OCI-LY1 (cell line): ENCODE measurements around the gene IL36B.

Source experiments
- EZH2 ChIP-seq: fragments of 200-600 bp; sonication (generic), shearing (Covaris generic); IDR thresholded peaks from 2 replicates; pipeline ENCODE4 v1.8.0; 2017; ENCODE audit warnings: borderline replicate concordance, mixed run types, mild to moderate bottlenecking, antibody characterized with exemption, low read length, moderate library complexity, mixed read lengths
- TF ChIP-seq, protein P1 (sequence below): fragments of 200-600 bp; sonication (generic), shearing (Covaris generic); IDR thresholded peaks from 2 replicates; pipeline ENCODE4 v1.5.1; 2017; ENCODE audit warnings: mild to moderate bottlenecking, antibody characterized with exemption, low read length, moderate library complexity, mixed read lengths

DNA sequence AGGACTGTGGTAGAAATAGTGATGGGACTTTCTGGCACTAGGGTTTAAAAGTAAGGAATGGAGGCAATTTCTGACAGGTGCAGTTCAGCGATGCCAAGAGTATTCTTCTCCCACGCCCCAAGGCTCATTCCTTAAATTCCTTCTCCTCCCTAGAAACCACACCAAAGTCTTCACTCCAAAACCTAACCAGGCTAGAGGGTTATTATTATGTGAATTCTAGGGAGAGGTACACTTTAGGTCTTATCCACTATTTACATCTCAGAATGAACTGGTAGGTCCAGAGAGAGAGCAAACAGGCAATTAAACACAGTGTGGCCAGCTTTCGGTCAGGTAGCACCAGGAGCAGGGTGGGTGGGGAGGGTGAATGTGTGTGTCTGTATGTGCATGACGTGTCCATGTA, 26.5 kb upstream of the IL36B start:
- TF ChIP-seq, protein P1, sequence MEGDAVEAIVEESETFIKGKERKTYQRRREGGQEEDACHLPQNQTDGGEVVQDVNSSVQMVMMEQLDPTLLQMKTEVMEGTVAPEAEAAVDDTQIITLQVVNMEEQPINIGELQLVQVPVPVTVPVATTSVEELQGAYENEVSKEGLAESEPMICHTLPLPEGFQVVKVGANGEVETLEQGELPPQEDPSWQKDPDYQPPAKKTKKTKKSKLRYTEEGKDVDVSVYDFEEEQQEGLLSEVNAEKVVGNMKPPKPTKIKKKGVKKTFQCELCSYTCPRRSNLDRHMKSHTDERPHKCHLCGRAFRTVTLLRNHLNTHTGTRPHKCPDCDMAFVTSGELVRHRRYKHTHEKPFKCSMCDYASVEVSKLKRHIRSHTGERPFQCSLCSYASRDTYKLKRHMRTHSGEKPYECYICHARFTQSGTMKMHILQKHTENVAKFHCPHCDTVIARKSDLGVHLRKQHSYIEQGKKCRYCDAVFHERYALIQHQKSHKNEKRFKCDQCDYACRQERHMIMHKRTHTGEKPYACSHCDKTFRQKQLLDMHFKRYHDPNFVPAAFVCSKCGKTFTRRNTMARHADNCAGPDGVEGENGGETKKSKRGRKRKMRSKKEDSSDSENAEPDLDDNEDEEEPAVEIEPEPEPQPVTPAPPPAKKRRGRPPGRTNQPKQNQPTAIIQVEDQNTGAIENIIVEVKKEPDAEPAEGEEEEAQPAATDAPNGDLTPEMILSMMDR, result no peak
- no peak for TF ChIP-seq EZH2
